NCI-H1436 treated with DMSO at 0.1 percent for 48 hours (cell line): ENCODE results near the gene AP1AR.

Experiments
- DNase-seq: peaks from one replicate; lab custom pipeline; 2025; lab: John Stamatoyannopoulos, UW

AP1AR gene

GRCh38 chr4:112222219-112222955 is 9.2 kb upstream of the AP1AR start:
- no peak for DNase-seq

DNA sequence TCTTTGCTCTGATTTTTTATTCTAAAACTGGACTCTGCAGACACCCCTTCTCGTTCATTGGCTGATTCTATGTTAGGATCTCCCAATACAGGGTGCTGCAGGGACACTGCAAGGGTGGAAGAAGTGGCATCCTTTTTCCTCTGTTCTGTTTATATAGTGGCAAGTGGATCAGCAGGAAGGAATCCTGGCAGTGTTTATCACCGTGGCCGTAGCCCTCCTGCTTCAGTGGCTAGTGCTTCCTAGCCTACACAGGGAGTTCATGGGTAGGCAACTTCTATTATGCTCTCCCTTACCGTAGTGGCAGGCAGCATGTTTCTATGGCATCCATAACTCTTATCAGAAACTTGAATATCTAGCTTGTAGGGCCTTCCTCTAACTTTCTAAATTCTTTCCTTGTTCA is 6.4 kb upstream of the AP1AR start:
- no peak for DNase-seq

DNA sequence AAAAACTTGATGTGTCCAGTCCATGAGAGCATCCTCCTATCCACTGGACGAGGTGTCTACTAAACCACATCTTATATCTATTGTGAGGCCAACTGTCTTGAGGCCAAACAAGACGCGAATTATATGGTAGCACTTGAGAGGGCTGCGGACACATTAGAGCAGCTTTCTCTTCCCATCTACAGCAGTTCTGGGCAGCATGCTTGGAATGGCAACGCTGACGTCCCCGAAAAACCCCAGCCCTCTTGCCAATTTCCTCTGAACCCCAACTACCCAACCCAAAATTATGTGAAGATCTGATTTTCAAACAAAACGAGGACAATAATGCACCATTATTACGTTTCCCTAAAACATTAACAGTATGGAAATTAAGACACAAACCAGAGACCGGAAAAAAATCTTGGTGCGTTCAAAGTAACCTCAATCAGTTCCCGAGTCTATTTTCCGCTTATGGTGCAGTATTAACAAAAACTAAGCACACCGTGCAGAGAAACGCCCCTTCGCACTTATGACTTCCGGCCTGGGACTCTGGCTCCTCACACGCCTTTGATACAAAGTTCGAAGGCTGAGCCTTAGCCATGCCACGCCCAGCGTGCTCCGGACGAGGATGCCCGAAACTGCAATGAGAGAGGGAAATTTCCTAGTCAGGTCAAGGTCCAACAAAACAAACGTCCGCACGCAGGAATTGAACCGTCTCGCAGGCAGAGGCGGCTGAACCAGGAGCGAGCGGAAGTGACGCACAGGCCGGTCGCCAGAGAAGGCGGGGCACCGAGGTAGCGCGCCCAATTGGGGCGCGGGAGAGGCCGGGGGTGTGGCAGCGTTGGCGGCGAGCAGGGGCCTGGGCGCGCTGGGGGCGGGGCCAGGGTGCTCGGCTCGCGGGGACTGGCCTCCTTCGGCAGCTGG is 458 bp upstream of the AP1AR start:
- peak; percentile 64 for DNase-seq

- no peak for DNase-seq
These were observed 3.5 kb downstream of the AP1AR start for GRCh38 chr4:112234952-112235609.

GRCh38 chr4:112236040-112236439 is 4.5 kb downstream of the AP1AR start:
- DNase-seq = no peak

- DNase-seq = no peak
These were observed 7.2 kb downstream of the AP1AR start for GRCh38 chr4:112238833-112239232.

DNA sequence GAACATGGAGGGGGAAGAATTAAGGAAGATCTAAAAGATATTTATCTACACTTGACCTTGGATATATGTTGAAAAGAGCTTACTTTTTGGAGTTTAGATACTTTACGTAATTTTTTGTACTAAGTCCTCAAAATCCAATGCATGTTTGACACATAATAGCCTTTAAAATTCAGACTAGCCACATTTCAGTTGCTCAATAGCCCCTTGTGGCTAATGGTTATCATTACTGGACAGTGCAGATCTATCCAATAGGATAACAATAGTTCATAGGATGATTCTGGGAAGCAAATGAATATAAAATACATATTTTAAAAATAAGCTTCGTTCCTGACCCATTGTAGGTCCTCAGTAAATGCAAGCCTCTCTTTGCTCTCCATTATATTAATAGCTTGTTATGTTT is 13.8 kb downstream of the AP1AR start:
- DNase-seq = no peak

GRCh38 chr4:112247021-112247420 is 15.4 kb downstream of the AP1AR start:
- DNase-seq = no peak

DNA sequence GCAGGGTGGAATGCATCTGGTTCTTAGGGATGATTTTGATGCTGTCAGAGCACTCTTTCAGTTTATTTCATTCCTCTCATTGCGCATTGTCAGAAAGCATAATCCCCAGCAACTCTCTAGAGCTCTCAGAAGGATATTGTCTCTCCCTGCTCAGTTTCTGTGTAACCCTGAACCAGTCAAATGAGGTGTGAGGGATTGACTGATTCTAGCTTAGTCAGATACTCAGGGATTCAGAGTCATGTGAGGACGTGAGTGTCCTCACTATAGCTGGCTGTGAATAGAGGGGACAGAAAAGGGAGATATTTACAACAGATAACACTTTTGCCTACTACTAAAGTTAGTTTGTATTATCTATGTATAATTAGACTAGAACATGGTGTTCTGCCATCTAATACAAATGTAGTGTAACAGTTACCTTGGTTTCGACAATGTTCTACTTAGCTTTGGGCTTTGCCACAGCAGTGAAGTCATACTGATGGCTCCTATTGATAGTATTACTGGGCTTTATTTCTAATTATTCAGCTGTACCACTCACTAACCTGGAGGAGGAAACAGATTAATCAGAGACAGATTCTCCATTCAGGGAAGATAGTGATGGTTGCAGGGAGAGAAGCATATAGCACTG is 19.5 kb downstream of the AP1AR start:
- no peak for DNase-seq

DNA sequence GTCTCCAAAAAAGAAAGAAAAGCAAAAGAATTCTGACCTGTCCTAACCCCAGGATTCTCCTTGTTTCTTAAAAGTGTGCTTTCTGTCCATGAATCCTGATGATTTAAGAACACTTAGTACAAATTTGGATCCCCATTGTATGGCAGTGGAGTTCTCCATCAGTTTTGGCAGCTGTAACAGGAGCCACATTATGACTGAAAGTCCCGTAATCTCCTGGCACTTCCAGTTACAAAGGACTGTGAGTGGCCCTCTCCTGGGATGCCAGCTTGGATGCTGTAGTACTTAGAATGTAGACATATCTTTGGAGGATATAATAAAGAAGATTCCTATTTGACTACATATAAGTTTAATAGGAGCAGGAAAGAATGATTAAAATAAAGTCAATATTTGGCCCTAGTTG is 20.6 kb downstream of the AP1AR start:
- DNase-seq = no peak

DNA sequence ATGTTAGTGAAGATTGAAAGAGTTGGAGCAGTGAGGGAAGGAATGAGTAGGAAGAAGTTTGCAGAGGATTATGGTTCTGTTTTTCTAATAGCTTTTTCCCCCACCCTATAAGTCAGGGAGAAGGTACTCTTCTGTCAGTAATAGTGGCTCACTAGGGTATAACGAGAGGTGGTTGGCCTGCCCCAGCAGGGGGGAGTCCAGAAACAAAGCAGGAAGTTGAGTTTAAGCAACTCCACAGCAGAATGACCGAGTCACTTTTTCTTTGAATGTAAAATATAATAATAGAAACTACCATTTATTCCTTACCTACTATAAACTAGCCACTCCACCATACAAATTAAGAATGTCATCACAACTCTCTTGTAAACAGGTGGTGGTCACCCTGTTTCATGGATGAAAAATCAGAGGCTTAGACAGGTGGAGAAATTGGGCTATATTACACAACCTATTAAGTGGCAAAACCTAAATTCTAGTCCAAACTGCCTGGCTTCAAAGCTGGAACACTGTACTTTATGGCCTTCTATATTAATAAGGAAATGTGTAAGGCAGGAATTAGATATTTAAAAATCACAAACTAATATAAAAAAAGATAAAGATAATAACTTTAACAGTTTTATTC is 21.9 kb downstream of the AP1AR start:
- no peak for DNase-seq

DNA sequence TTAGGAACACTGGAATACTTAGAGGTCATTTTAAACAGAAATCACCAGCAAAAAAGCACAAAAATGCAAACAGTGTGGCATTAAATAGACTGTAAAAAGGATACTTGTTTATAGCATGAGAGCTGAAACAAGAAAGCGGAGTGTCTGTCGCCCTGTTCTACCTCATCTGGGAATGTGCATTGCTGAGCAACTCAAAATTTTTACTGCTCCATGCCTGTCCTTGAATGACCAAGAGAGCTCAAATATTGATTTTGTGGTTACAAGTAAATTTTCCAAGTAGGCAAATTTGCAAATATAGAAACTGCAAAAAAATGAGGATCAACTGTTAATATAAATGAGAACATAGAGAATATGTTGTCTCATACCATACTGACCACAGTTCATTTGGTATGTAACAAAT is 25.5 kb downstream of the AP1AR start:
- no peak for DNase-seq

DNA sequence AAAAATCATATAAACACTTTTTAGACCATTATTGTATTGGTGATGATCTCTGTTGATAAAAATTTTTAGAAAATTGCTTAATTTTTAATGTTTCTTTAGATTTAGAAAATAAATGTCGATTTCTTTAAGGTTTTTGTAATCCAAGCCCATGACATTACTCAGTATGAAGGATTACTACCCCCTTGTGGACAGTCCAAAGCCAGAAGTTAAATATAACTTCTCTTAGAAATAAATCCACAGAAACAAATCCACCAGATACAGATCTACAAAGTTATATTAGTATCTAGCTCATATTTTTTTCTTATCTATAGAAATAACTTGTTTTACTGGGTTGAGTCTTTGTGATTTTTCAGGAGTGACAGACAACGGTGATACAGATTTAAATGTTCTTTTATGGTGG is 35.2 kb downstream of the AP1AR start:
- DNase-seq = no peak

GRCh38 chr4:112270051-112270450 is 38.5 kb downstream of the AP1AR start:
- DNase-seq = no peak

GRCh38 chr4:112270640-112271421 is 39.2 kb downstream of the AP1AR start:
- no peak for DNase-seq

DNA sequence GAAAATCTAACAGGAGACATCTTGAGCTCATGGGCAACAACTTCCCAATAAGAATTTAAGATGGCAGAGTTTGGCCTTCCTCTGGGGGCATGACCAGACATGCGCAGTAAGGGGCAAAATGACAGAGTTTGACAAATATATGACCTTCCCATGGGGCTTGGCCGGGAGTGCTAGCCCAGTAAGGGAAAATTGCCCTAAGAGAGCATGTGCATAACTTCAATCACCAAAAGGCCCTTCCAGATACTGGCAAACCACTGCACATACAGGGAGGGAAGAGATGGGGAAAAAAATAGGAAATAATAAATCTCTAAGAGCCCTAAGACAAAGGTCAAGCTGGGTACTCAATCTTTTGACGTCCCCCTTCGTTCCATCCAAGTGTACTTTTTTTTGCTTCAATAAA is 40.7 kb downstream of the AP1AR start:
- no peak for DNase-seq

DNA sequence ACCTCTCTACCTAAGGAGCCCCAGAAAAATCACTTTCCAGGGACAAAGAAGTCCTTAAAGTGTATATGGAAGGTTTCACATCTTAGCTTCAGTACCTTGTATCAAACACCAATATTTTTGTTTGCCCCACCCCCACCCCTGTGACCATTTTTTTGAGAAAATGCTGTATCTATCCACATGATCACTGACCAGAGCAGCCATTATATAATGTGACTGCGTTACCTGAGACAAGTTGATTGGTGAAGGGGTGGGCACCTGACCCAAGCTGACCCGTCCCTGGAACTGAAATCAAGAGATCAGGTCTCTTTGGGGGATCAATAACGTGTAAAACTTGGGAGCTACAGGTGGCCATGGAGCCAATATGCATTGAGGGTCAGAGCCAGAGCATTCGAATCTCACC is 43.4 kb downstream of the AP1AR start:
- no peak for DNase-seq

DNA sequence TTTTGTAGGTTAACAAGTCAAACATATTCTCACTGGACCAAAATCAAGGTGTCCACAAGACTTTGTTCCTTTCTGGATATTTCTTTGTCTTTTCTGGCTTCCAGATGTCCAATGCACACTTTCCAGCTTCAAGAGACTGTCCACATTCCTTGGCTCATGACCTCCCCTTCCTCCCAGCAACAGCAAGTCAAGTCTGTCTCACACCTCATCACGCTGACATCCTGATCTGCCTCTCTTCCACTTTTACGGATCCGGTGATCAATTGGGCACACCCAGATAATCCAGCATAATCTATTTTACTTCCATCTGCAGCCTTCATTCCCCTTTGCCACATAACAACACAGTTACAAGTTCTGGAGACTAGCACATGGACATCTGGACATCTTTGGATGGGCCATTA is 44.5 kb downstream of the AP1AR start:
- no peak for DNase-seq

DNA sequence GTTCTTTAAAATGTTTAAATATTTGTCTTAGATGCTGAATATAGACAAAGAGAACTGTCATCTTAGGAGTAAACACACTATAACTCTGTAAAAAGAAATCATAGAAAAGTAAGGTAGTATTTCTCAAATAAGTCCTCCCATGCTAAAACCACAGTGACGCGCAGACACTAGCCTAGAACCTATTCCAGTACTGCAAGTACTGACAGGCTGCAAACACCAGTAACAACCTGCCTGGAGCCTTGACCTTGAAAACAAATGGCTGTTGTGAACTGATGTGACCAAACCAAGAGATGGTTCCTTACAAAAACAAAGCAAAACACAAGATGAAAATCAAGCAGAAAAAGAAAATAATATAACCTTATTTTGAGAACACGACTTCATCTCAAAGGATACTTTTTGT is 45.6 kb downstream of the AP1AR start:
- no peak for DNase-seq

GRCh38 chr4:112277705-112278448 is 46.3 kb downstream of the AP1AR start:
- no peak for DNase-seq
